SK-N-SH (cell line): ENCODE measurements around the gene ZNF764. TPM values are rescaled to one million over a fixed set of nuclear protein-coding genes. Genes with fewer than 3 reads are reported as not detected.

Experiments used
- CHD2 ChIP-seq: fragments of 150-350 bp; IDR thresholded peaks from 2 replicates; pipeline ENCODE4 v1.6.1; 2018; ENCODE audit warnings: low read length; ENCODE audit not compliant: partially characterized antibody
- ELF1 ChIP-seq: IDR thresholded peaks from 2 replicates; pipeline ENCODE4 v1.4.0; 2012
- EZH2phosphoT487 ChIP-seq: fragments of 200-600 bp; sonication (generic); IDR thresholded peaks from 2 replicates; pipeline ENCODE4 v1.6.1; 2017; ENCODE audit warnings: low read depth, mixed run types, mild to moderate bottlenecking, antibody characterized with exemption, moderate library complexity, borderline replicate concordance
- FOSL2 ChIP-seq: IDR thresholded peaks from 2 replicates; pipeline ENCODE4 v1.4.0; 2012; ENCODE audit warnings: low read depth, mild to moderate bottlenecking, moderate library complexity, borderline replicate concordance
- FOXM1 ChIP-seq: IDR thresholded peaks from 2 replicates; pipeline ENCODE4 v1.4.0; 2012; ENCODE audit warnings: low read depth, mild to moderate bottlenecking
- GABPA ChIP-seq: IDR thresholded peaks from 2 replicates; pipeline ENCODE4 v1.4.0; 2012; ENCODE audit warnings: low read depth, mild to moderate bottlenecking
- IRF3 ChIP-seq: fragments of 150-350 bp; IDR thresholded peaks from 2 replicates; pipeline ENCODE4 v1.6.1; 2016; ENCODE audit warnings: mild to moderate bottlenecking, low read depth, low read length
- MEF2A ChIP-seq: IDR thresholded peaks from 2 replicates; pipeline ENCODE4 v1.4.0; 2012; ENCODE audit warnings: low read depth, borderline replicate concordance
- NRF1 ChIP-seq: IDR thresholded peaks from 2 replicates; pipeline ENCODE4 v1.6.1; 2012; ENCODE audit warnings: low read depth, mild to moderate bottlenecking, low read length
- POLR2AphosphoS5 ChIP-seq: IDR thresholded peaks from 2 replicates; pipeline ENCODE4 v1.6.1; 2012; ENCODE audit warnings: low read depth, low read length
- RAD21 ChIP-seq: IDR thresholded peaks from 2 replicates; pipeline ENCODE4 v1.6.1; 2012; ENCODE audit warnings: mild to moderate bottlenecking, low read length
- RFX5 ChIP-seq: IDR thresholded peaks from 2 replicates; pipeline ENCODE4 v1.6.1; 2012; ENCODE audit warnings: mild to moderate bottlenecking, improper control_type of control experiment, low read length
- RXRA ChIP-seq: IDR thresholded peaks from 2 replicates; pipeline ENCODE4 v1.4.0; 2012; ENCODE audit warnings: low read depth, mild to moderate bottlenecking, borderline replicate concordance
- SIN3A ChIP-seq: IDR thresholded peaks from 2 replicates; pipeline ENCODE4 v1.6.1; 2012; ENCODE audit warnings: low read depth, mild to moderate bottlenecking, low read length, moderate library complexity, borderline replicate concordance
- TAF1 ChIP-seq: IDR thresholded peaks from 2 replicates; pipeline ENCODE4 v1.6.1; 2012; ENCODE audit warnings: low read depth, mild to moderate bottlenecking, low read length, moderate library complexity, borderline replicate concordance
- TCF12 ChIP-seq: IDR thresholded peaks from 2 replicates; pipeline ENCODE4 v1.4.0; 2012
- USF1 ChIP-seq: IDR thresholded peaks from 2 replicates; pipeline ENCODE4 v1.4.0; 2012; ENCODE audit warnings: low read depth, borderline replicate concordance
- YY1 ChIP-seq: IDR thresholded peaks from 2 replicates; pipeline ENCODE4 v1.4.0; 2012; ENCODE audit warnings: low read depth, mild to moderate bottlenecking
- ZBTB33 ChIP-seq: IDR thresholded peaks from 2 replicates; pipeline ENCODE4 v1.4.0; 2012; ENCODE audit warnings: low read depth, borderline replicate concordance
- polyA plus RNA-seq, 3 experiments: library from polyadenylated mRNA; depleted of rRNA; stranded (reverse); fragments of >200 nt; gene quantifications; 2 replicates each; pipeline ENCODE4 v1.2.3, GENCODE V29; 2012

ZNF764 gene
- polyA plus RNA-seq, 1 of the 3 experiments (the other 2 are of a cell fraction): 2.8 TPM

- TF ChIP-seq CHD2 (no peak), SIN3A (peak; percentile 64; the same call in 1 of the 2 replicates), TAF1 (peak; percentile 80), ZBTB33 (0 out of 2 replicates have a peak, but pooled peaks have one; percentile 7), FOXM1 (no peak), USF1 (peak; percentile 31), YY1 (peak; percentile 66), MEF2A (0 out of 2 replicates have a peak, but pooled peaks have one; percentile 1), RXRA (peak; percentile 18; the same call in 1 of the 2 replicates), GABPA (peak; percentile 84), NRF1 (no peak), FOSL2 (no peak), RFX5 (peak; percentile 47; the same call in 1 of the 2 replicates), TCF12 (0 out of 2 replicates have a peak, but pooled peaks have one; percentile 2), RAD21 (peak; percentile 14; the same call in 1 of the 2 replicates), IRF3 (no peak), EZH2phosphoT487 (no peak), POLR2AphosphoS5 (peak; percentile 73), ELF1 (peak; percentile 34; the same call in 1 of the 2 replicates)
Observed at GRCh38 chr16:30526823-30527634, 31.1 kb downstream of the ZNF764 start (continued).
